HepG2 (cell line): ENCODE measurements around the gene SPOP. TPM values are rescaled to one million over a fixed set of nuclear protein-coding genes. Genes with fewer than 3 reads are reported as not detected.

Experiments used
- ATAC-seq: fragments of 200-7000 bp; cut with Tn5 transposase; 3 replicates; pipeline ENCODE4 v1.9.1; 2020; ENCODE audit warnings: mild to moderate bottlenecking, moderate library complexity
- BruUV-seq: library from RNA; stranded (reverse); fragments of 400-500 nt; replicated peaks from 2 replicates; lab custom pipeline; 2021; lab: Mats Ljungman, UMichigan
- CTCF ChIA-PET: fragments of 300-600 bp; formaldehyde crosslinking; extraction: SDS; loops from one replicate; lab custom pipeline; 2021; ENCODE audit warnings: low total read pairs, inconsistent platforms, low intra/inter-chr PET ratio; lab: Yijun Ruan, JAX
- POLR2A ChIA-PET: fragments of 350-600 bp; sonication (Branson Sonifier 250); formaldehyde crosslinking; loops from one replicate; lab custom pipeline; 2020; ENCODE audit warnings: antibody characterized with exemption, inconsistent platforms; lab: Yijun Ruan, JAX
- DNase-seq: peaks from one replicate; pipeline ENCODE4 v3.0.0-alpha.2; 2015; ENCODE audit warnings: low spot score
- FAIRE-seq: peaks from 3 replicates; lab custom pipeline; 2011; peaks lifted over from hg19 to GRCh38; lab: Jason Lieb, UNC
- H2AFZ ChIP-seq: one replicate; pipeline ENCODE4 v1.6.1; 2011; ENCODE audit warnings: low read length, inconsistent platforms
- H3K27ac ChIP-seq: fragments of 300-600 bp; 3 replicates; pipeline ENCODE4 v1.8.0; 2011; ENCODE audit warnings: mixed run types, mild to moderate bottlenecking, mixed read lengths, low read length, inconsistent platforms; ENCODE audit not compliant: insufficient read depth; ENCODE audit errors: extremely low read length
- H3K27me3 ChIP-seq, 2 experiments: fragments of 200-600 bp in 1 of 2; 2 replicates in 1 of 2; 3 replicates in 1 of 2; pipeline versions ENCODE4 v1.6.0 to v1.8.0; 2011; ENCODE audit warnings: low read length in 2 of 2, mild to moderate bottlenecking in 2 of 2, moderate library complexity in 2 of 2, inconsistent platforms in 1 of 2; ENCODE audit not compliant: insufficient read depth in 2 of 2, control insufficient read depth in 1 of 2
- H3K36me3 ChIP-seq, 2 experiments: fragments of 200-600 bp in 1 of 2; replicated peaks in 1 of 2; 2 replicates in 1 of 2; 3 replicates in 1 of 2; pipeline versions ENCODE4 v1.5.1 to v1.8.0; 2011; ENCODE audit warnings: low read length in 2 of 2, inconsistent platforms in 1 of 2; ENCODE audit not compliant: insufficient read depth in 2 of 2, control insufficient read depth in 1 of 2
- H3K4me1 ChIP-seq: 2 replicates; pipeline ENCODE4 v1.5.1; 2012; ENCODE audit warnings: low read length, inconsistent platforms; ENCODE audit not compliant: insufficient read depth
- H3K4me2 ChIP-seq: 2 replicates; pipeline ENCODE4 v1.6.0; 2011; ENCODE audit warnings: low read depth, low read length, inconsistent platforms
- H3K4me3 ChIP-seq, 3 experiments: fragments of 200-600 bp in 1 of 3; sonication (generic), shearing (Covaris generic) in 1 of 3; replicated peaks in 1 of 3; 2 replicates each; pipeline ENCODE4 v1.5.1; 2011 to 2016; ENCODE audit warnings: low read length in 3 of 3, inconsistent platforms in 2 of 3, low read depth in 2 of 3, mild to moderate bottlenecking in 2 of 3, control low read depth in 1 of 3, mixed read lengths in 1 of 3; ENCODE audit not compliant: insufficient read depth in 1 of 3
- H3K79me2 ChIP-seq: one replicate; pipeline ENCODE4 v1.6.1; 2011; ENCODE audit warnings: low read length, inconsistent platforms; ENCODE audit not compliant: insufficient read depth
- H3K9ac ChIP-seq: 2 replicates; pipeline ENCODE4 v1.6.0; 2011; ENCODE audit warnings: mild to moderate bottlenecking, low read depth, low read length, inconsistent platforms; ENCODE audit not compliant: insufficient read depth
- H3K9me3 ChIP-seq: 2 replicates; pipeline ENCODE4 v1.5.1; 2012; ENCODE audit warnings: mild to moderate bottlenecking, low read length
- H4K20me1 ChIP-seq: 2 replicates; pipeline ENCODE4 v1.6.0; 2011; ENCODE audit warnings: inconsistent platforms, mild to moderate bottlenecking, low read length, moderate library complexity; ENCODE audit not compliant: insufficient read depth
- GLI4 ChIP-seq: sonication (generic); formaldehyde crosslinking; IDR thresholded peaks from 2 replicates; pipeline ENCODE4 v1.5.1; 2020; ENCODE audit warnings: missing genetic modification reagents, mild to moderate bottlenecking, moderate library complexity, borderline replicate concordance
- HNRNPL ChIP-seq: fragments of 200-400 bp; formaldehyde crosslinking; IDR thresholded peaks from 2 replicates; pipeline ENCODE4 v1.6.1; 2017; ENCODE audit warnings: mild to moderate bottlenecking, low read depth, low read length
- KAT8 ChIP-seq: IDR thresholded peaks from 2 replicates; pipeline ENCODE4 v1.6.1; 2016; ENCODE audit warnings: missing genetic modification reagents, missing compliant biosample characterization
- PLSCR1 ChIP-seq: sonication (generic); formaldehyde crosslinking; IDR thresholded peaks from 2 replicates; pipeline ENCODE4 v1.5.0; 2020; ENCODE audit warnings: missing genetic modification reagents, mild to moderate bottlenecking, borderline replicate concordance
- SMAD9 ChIP-seq: sonication (generic); formaldehyde crosslinking; IDR thresholded peaks from 2 replicates; pipeline ENCODE4 v1.5.1; 2020; ENCODE audit warnings: mild to moderate bottlenecking, missing genetic modification reagents
- ZFP82 ChIP-seq: sonication (generic); formaldehyde crosslinking; IDR thresholded peaks from 2 replicates; pipeline ENCODE4 v1.5.1; 2020; ENCODE audit warnings: mild to moderate bottlenecking, missing genetic modification reagents, borderline replicate concordance
- ZMYM2 ChIP-seq: sonication (generic); formaldehyde crosslinking; IDR thresholded peaks from 2 replicates; pipeline ENCODE4 v1.8.0; 2022; ENCODE audit warnings: mild to moderate bottlenecking, missing genetic modification reagents
- ZNF24 ChIP-seq: fragments of 450-650 bp; IDR thresholded peaks from 2 replicates; pipeline ENCODE4 v1.6.1; 2017; ENCODE audit warnings: antibody characterized with exemption, mild to moderate bottlenecking
- ZNF326 ChIP-seq: sonication (generic); formaldehyde crosslinking; IDR thresholded peaks from 2 replicates; pipeline ENCODE4 v1.4.0; 2020; ENCODE audit warnings: missing genetic modification reagents, borderline replicate concordance
- ZNF367 ChIP-seq: sonication (generic); formaldehyde crosslinking; IDR thresholded peaks from 2 replicates; pipeline ENCODE4 v1.4.0; 2020; ENCODE audit warnings: missing genetic modification reagents, borderline replicate concordance
- ZNF788 ChIP-seq: sonication (generic); formaldehyde crosslinking; IDR thresholded peaks from 2 replicates; pipeline ENCODE4 v1.5.0; 2020; ENCODE audit warnings: mild to moderate bottlenecking, missing genetic modification reagents, borderline replicate concordance
- WGBS: methylation state at CpG from one replicate; pipeline ENCODE4 v1.1.6; 2017; ENCODE audit warnings: low lambda C conversion rate; 5-methylcytosine and 5-hydroxymethylcytosine counted together
- in situ Hi-C: cut with HindIII; loops from 2 replicates; pipeline ENCODE4 v1.10.0; 2017; ENCODE audit warnings: low pct_unique_long_range_greater_than_20kb; ENCODE audit not compliant: extremely low pct_ligation_motif_present
- intact Hi-C: fragments of 100-400 bp; cut with micrococcal nuclease; formaldehyde crosslinking; loops from one replicate; pipeline ENCODE4 v1.10.0; 2022; ENCODE audit not compliant: unreplicated experiment
- polyA plus RNA-seq, 8 experiments: library from polyadenylated mRNA; depleted of rRNA in 3 of 8; stranded (reverse) in 7 of 8; unstranded in 1 of 8; fragments of >200 nt; fragmentation: Illumina TruSeq in 4 of 8; extraction: Trizol in 4 of 8; gene quantifications; 2 replicates each; pipeline versions ENCODE4 v1.2.1 to v1.2.3, GENCODE V29; 2011 to 2016; ENCODE audit warnings: low read depth in 4 of 8, missing spikeins in 1 of 8, mixed read lengths in 1 of 8; ENCODE audit not compliant: insufficient read depth in 1 of 8
- total RNA-seq, 5 experiments: library from RNA; depleted of rRNA; stranded (reverse); fragments of >200 nt; fragmentation: Illumina TruSeq; extraction: Trizol; gene quantifications; 2 replicates each; pipeline ENCODE4 v1.2.3, GENCODE V29; 2016; ENCODE audit warnings: low read depth in 1 of 5
- TF ChIP-seq, protein P1 (sequence below): sonication (generic); formaldehyde crosslinking; IDR thresholded peaks from 2 replicates; pipeline ENCODE4 v1.5.0; 2020; ENCODE audit warnings: missing genetic modification reagents
- TF ChIP-seq, protein P2 (sequence below): IDR thresholded peaks from 2 replicates; pipeline ENCODE4 v1.6.1; 2016; ENCODE audit warnings: control low read depth
- TF ChIP-seq, protein P3 (sequence below): conservative IDR thresholded peaks from 2 replicates; pipeline ENCODE4 v1.6.1; 2018; ENCODE audit warnings: missing genetic modification reagents

SPOP gene
- total and polyA plus RNA-seq, 2 of the 13 experiments (the other 11 are each of a cell fraction or from before 2014, with no cell fraction given): 52.8 to 60.8 TPM

DNA sequence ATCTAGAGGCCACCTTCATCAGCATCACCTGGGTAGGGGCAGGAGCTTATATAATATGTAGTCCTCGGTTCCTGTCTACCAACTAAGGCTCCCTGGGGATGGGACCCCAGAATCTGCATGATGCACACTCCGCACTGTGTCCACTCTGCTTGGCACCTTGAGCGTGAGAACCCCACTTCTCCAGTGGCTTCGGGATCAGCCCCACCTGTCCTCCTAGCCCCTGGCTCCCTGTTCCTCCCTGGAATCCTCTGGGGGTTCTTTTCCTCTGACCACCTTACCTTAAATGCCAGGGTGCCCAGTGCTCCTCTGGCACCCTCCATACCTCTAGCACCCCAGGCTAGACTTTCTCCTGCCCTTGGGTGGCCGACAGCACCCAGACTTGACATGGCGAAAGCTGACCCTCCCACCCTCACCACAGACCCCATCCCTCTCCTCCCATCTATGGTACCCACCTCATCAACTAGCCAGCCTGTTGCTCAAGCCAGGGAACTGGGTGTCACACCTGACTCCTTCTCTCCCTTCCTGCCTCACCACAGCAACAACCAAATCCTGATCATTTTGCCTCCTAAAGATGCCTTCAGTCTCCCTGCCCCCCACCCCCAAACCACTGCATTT is 105.0 kb downstream of the SPOP start:
- Histone ChIP-seq H3K79me2 (no peaks in the 10 kb centered on the region), H3K4me2 (no peak overlapping the region), H3K4me1 (peaks cover 43% of the 10 kb centered on the region), H3K36me3 (no peaks in the 10 kb centered on the region), H3K27ac (no peak overlapping the region), H3K9me3 (no peaks in the 10 kb centered on the region), H4K20me1 (no peaks in the 10 kb centered on the region), H3K27me3 (peaks cover 4 to 62% of the 10 kb centered on the region in 2 experiments; a peak in 4 of 5 replicates), H3K9ac (no peak overlapping the region), H2AFZ (no peak overlapping the region), H3K4me3 (no peak overlapping the region)
- FAIRE-seq (no peak), ATAC-seq (no peak), DNase-seq (no peak)
- intact Hi-C loops: no loop called here
- in situ Hi-C loops: no loop called here
- POLR2A ChIA-PET: no interaction called here
- CTCF ChIA-PET: interaction anchor here (6.1 kb wide), 1 partner anchor 121 kb away, joined by 210 read pairs; no protein-coding TSS in a partner anchor
- no peak for TF ChIP-seq ZNF788
- no peak for TF ChIP-seq ZNF24
- no peak for TF ChIP-seq ZMYM2
- BruUV-seq: no TSS peak
- 18% methylated on average over 6 of the region's 6 CpGs for WGBS

DNA sequence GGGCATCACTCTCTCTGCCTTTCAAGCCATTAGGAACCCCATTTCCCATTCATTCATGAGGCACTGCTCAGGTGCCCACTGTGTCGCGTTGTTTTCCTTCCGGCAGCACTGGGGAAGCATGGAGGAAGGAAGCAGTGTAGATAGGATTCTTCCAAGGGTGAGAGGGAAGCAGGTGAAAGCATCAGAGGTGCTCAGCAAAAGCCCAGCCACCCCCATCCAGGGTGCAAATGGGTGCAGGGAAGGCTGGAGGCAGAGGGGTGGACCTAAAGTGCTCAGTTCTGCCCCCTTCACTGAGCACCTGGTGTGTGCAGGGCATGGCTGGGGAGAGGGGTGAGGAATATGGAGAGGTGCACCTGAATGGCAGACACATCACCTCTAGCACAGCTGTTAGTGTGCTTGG is 105.7 kb downstream of the SPOP start:
- no peak overlapping the region for H2AFZ ChIP-seq
- H3K9me3 ChIP-seq: no peaks in the 10 kb centered on the region
- H3K4me3 ChIP-seq: no peak overlapping the region
- H3K79me2 ChIP-seq: no peaks in the 10 kb centered on the region
- CTCF ChIA-PET: interaction anchor here (6.1 kb wide), 1 partner anchor 122 kb away, joined by 210 read pairs; no protein-coding TSS in a partner anchor
- H4K20me1 ChIP-seq: no peaks in the 10 kb centered on the region
- no TSS peak for BruUV-seq
- WGBS: 55% methylated on average over 3 of the region's 3 CpGs
- intact Hi-C loops: no loop called here
- no peaks in the 10 kb centered on the region for H3K36me3 ChIP-seq
- peaks cover 42% of the 10 kb centered on the region for H3K4me1 ChIP-seq
- FAIRE-seq: no peak
- no peak overlapping the region for H3K27ac ChIP-seq
- no peak for ATAC-seq
- H3K27me3 ChIP-seq: peaks cover 0 to 55% of the 10 kb centered on the region in 2 experiments; a peak in 3 of 5 replicates
- H3K4me2 ChIP-seq: no peak overlapping the region
- no peak for DNase-seq
- POLR2A ChIA-PET: interaction anchor here (3.2 kb wide), 1 partner anchor 105 kb away, joined by 11 read pairs; the partner anchor contains the start of gene SPOP
- no peak overlapping the region for H3K9ac ChIP-seq
- in situ Hi-C loops: no loop called here
- TF ChIP-seq KAT8 (CRISPR knock-in tag): no peak
- TF ChIP-seq, protein P1, sequence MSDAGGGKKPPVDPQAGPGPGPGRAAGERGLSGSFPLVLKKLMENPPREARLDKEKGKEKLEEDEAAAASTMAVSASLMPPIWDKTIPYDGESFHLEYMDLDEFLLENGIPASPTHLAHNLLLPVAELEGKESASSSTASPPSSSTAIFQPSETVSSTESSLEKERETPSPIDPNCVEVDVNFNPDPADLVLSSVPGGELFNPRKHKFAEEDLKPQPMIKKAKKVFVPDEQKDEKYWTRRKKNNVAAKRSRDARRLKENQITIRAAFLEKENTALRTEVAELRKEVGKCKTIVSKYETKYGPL: no peak
- no peak for TF ChIP-seq ZNF367
- TF ChIP-seq, protein P2, sequence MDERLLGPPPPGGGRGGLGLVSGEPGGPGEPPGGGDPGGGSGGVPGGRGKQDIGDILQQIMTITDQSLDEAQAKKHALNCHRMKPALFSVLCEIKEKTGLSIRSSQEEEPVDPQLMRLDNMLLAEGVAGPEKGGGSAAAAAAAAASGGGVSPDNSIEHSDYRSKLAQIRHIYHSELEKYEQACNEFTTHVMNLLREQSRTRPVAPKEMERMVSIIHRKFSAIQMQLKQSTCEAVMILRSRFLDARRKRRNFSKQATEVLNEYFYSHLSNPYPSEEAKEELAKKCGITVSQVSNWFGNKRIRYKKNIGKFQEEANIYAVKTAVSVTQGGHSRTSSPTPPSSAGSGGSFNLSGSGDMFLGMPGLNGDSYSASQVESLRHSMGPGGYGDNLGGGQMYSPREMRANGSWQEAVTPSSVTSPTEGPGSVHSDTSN (CRISPR knock-in tag): no peak
- no peak for TF ChIP-seq PLSCR1
- TF ChIP-seq, protein P3, sequence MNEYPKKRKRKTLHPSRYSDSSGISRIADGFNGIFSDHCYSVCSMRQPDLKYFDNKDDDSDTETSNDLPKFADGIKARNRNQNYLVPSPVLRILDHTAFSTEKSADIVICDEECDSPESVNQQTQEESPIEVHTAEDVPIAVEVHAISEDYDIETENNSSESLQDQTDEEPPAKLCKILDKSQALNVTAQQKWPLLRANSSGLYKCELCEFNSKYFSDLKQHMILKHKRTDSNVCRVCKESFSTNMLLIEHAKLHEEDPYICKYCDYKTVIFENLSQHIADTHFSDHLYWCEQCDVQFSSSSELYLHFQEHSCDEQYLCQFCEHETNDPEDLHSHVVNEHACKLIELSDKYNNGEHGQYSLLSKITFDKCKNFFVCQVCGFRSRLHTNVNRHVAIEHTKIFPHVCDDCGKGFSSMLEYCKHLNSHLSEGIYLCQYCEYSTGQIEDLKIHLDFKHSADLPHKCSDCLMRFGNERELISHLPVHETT (CRISPR knock-in tag): no peak
- TF ChIP-seq SMAD9: no peak
- no peak for TF ChIP-seq ZFP82 (CRISPR knock-in tag)
- no peak for TF ChIP-seq ZNF326
- TF ChIP-seq GLI4 (CRISPR knock-in tag): no peak
- no peak for TF ChIP-seq HNRNPL
